ENCODE results near the gene PIK3CG.
"Not testable (repeated sequence)": the region's sequence is repeated elsewhere in the genome, so short reads cannot be mapped to it uniquely, and the experiment has no call there.

Gene PIK3CG
- total RNA-seq, result 48.9 to 54.5 reads per million in 2 donors

DNA sequence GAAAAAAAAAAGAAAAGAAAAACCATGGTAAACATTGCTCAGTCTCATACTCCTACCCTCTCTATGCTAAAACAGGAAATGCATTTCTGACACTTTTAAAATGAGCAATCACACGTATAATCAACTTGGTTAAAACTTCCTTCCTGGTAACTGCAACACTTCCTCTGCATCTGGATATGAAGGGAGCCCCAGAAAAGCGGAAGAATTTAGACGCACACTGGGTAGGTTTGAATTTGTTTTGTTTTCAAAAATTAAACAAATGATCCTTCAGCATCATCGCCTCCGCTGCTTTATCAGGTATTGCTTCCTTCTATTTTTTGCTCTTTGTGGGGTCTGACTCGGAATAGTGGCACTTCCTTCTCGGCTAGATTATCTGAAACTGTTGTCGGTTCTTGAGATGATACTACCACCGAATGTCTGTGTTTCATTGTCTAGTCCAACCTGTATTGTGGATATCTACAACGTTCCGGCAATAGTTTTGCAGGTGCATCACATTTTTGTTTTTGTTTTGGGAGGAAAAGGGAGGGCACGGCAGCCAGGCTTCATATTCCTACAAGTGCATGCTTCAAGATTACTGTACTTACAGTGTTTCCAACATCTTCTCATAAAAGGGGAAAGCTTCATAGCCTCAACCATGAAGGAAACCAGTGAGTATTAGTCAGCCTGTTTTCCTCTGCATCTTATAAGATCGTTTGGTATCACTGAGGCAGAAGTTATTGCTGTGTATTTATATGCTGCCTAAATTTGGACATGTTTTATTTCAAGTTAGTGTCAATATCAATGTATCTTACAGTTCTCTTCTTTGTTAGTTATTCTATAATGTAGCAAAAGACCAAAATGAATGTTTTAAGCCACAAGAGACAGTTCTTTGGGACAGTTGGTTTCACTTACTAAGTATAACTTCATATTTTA lies at the start of gene PIK3CG:
Gene PIK3CG, plus strand, starts transcription at position 153 of the 912 bp plus-strand sequence. CDS start 2,280 bp downstream, outside the sequence.
- peak in 2 of 5 experiments; percentile 65 to 89 for DNase-seq

DNA sequence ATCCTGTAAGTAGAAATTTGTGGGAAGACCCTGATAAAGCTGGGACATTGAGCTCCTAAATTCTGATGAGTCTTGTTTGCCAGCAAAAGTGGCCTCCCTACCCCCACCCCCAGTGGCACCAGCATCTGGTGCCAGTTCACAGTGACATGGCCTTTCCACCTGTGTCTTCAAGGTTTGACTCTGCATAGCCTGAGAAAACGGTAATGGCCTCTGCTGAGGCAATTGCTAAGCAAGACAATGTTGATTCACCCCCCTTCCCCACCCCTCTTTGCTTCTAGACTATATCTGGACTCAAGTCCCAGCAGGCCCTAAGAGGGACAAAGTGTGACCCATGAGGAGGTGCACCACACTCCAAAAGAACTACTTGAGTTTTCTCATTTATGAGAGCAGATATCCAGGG lies 48.0 kb upstream of the PIK3CG start:
- no peak for DNase-seq

DNA sequence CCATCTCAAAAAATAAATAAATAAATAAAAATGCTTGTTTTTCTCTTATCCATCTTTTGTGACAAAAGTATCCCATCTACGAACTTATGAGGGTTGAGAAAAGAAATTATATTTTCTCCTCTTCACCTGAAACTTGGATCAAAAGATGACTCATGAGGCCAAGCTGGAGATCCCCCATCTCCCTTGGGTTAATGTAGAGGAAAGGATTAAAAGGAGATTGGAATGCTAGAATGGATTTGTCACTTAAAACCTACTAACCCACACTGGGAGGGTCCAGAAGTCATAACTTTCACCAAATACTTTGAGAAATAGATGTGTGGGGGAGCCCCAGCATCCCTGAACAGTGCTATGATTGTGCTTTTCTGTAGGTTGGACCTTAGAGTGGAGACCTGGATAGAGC lies 46.3 kb upstream of the PIK3CG start:
- no peak for DNase-seq

DNA sequence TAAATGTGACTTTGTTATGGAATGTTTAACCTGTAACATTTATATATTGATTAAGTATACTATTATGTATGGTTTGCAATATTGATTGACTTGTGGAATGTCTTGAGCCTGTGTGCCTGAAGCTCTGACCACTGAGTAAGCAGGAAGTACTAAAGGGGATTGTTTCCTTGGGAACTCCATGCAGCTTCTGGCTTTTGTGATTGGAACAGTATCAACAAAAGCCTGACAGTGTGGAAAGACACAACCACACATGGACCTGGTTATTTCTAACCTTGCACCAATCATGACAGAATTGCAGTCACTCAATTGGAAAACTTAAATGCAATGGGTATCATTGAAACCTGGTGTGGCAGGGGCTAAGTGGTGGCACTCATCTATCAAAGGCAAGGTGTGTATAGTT lies 45.5 kb upstream of the PIK3CG start:
- no peak for DNase-seq

DNA sequence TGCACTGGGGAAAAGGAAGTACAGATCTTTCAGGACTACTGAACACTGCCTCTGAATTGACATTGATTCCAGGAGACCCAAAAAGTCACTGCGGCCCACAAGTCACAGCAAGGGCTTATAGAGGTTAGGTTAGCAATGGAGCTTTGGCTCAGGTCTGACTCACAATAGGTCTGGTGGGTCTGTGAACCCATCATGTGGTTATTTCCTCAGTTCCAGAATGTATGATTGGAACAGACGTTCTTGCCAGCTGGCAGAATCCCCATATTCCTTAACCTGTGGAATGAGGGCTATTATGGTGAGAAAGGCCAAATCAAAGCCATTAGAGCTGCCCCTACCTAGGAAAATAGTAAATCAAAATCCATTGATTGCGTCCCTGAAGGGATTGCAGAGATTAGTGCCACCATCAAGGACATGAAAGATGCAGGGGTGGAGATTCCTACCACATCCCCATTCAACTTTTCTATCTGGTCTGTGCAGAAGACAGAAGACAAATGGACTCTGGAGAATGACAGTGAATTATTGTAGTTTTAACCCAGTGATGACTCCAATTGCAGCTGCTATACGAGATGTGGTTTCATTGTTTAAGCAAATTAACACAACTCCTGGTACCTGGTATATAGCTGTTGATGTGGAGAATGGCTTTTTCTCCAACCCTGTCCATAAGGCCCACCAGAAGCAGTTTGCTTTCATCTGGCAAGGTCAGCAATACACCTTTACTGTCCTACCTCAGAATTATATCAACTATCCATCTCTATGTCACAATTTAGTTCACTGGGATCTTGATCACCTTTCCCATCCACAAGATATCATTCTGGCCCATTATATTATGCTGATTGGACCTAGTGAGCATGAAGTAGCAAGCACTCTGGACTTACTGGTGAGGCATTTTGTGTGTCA lies 44.5 kb upstream of the PIK3CG start:
- no peak for DNase-seq

DNA sequence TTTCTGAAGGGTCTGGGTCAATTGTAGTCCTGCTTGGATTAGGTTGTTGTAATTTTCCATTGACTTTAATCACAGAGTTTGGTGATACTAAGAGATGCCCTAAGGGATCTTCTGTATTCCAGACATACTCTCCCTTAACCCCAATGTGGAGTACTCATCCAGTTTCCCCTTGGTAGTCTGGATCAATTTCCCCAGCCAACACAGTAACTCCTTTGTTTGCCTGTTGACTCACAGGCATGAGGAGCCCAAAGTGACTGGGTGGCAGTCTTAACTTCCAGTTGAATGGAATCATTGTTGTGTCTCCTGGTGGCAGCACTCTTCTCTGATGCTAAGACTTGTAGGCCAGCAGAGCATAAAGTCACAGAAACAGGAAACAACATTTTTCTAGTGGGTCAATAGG lies 41.5 kb upstream of the PIK3CG start:
- DNase-seq, result no peak

DNA sequence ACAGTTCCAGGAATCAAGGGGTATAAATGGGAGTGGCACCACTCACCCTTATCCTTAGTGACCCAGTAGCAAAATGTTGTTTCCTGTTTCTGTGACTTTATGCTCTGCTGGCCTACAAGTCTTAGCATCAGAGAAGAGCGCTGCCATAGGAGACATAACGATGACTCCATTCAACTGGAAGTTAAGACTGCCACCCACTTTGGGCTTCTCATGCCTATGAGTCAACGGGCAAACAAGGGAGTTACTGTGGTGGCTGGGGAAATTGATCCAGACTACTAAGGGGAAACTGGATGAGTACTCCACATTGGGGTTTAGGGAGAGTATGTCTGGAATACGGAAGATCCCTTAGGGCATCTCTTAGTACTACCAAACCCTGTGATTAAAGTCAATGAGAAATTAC lies 40.6 kb upstream of the PIK3CG start:
- no peak for DNase-seq

DNA sequence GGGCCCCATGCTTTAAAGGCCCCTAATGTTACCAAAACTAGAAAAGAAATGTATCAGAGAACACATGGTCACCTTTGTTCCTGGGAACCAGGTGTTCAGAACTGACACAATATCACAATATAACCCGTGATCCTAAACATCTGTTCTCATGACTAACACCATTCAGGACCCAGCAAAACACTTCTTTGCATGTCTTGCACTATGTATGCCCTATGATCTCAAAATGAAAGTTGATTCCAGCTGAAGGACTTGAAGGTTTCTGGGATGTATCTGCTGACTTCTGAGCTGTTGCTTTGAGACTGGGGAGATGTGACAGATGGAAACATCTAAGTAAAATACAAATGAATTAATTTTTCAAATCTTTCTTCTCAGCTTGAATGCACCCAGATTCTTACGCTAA lies 37.5 kb upstream of the PIK3CG start:
- no peak for DNase-seq

DNA sequence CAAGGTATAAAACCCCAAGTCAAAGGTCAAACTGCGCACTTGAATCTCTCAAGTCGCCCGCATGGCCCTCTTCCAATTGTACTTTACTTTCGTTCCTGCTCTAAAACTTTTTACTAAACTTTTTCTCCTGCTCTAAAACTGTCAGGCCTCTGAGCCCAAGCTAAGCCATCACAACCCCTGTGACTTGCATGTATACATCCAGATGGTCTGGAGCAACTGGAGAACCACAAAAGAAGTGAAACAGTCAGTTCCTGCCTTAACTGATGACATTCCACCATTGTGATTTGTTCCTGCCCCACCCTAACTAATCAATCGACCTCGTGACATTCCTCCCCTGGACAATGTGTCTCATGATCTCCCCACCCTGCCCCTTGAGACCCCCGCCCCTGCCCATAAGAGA lies 35.6 kb upstream of the PIK3CG start:
- no peak for DNase-seq

DNA sequence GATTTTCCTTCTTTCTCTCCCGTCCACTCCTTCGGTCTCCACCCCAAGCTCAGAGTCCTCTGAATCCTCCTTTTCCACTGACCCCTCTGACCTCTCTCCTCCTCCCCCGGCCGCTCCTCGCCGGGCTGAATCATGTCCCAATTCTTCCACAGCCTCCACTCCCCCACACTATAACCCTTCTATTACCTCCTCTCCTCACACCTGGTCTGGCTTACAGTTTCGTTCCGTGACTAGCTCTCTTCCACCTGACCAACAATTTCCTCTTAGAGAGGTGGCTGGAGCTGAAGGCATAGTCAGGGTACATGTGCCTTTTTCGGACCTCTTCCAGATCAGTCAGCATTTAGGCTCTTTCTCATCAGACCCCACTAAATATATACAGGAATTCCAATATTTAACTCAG lies 34.2 kb upstream of the PIK3CG start:
- not testable (repeated sequence) for DNase-seq

DNA sequence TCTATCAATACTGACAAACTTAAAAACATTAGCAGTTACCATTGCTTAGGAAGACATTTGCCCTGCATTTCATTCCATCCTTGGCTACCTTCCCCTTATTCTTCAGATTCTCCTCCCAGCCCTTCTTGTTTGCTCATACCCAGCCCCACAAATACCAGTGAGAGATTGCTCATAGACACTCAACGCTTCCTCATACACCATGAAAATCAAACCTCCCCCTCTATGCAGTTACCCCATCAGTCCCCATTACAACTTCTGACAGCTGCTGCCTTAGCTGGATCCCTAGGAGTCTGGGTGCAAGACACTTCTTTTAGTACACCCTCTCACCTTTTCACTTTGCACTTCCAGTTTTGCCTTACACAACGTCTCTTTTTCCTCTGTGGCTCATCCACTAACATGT lies 28.3 kb upstream of the PIK3CG start:
- DNase-seq, result no peak

DNA sequence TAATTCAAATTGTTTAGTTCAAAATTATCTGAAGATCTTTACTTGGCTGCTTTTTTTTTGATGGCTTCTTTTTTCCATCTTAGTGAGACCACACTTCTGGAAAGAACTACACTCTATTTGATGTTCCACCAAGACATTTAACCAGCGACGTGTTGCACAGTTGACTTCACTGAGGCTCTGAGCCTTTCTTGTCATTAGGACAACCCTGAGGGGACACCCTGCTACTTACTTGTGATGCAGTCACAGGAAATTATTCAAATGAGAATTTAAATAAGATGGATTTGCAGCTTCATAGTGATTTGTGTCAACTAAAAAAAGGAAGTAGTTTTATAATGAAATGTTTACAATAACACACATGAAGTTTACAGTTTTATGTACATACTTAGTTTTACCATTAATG lies 25.6 kb upstream of the PIK3CG start:
- DNase-seq, result no peak

DNA sequence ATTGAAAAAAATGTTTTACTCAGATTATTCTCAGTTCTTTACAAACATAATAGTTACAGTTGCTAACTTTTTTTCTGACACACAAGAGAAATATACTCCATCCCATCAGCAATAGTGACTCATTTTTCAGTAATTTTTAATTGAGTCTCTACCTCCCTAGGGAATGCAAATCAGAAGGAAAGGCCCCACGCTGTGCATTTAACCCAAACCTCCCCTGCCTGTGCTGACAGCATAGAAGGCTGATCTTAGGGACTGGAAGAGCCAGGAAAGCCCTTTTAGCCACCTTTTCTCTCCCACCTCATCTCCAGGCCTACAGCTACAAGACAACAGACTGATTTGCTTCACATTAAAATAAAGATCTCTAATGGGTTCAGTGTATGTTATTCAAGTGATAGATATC lies 24.7 kb upstream of the PIK3CG start:
- no peak for DNase-seq

DNA sequence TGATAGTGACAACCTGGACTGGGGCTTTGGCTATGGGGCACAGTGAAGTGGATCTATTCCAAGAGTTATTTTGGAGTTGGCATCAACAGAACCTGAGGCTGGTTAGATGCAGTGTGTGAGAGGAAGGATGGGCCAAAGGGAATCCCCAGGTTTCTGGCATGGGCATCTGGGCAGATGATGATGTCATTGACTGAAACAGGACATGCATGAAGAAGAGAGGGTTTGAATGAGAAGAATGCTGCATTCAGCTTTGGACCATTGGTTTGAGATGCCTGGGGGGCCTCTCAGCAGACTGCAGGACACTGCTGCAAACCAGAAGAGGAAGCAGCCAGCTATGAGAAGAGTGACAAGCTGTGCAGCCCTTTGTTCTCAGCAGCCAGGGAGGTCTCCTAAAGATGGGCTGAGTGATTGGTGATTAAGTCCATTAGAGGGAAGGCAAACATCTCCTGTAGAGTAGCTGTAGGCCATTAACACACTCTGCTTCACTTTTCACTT lies 23.1 kb upstream of the PIK3CG start:
- no peak for DNase-seq

DNA sequence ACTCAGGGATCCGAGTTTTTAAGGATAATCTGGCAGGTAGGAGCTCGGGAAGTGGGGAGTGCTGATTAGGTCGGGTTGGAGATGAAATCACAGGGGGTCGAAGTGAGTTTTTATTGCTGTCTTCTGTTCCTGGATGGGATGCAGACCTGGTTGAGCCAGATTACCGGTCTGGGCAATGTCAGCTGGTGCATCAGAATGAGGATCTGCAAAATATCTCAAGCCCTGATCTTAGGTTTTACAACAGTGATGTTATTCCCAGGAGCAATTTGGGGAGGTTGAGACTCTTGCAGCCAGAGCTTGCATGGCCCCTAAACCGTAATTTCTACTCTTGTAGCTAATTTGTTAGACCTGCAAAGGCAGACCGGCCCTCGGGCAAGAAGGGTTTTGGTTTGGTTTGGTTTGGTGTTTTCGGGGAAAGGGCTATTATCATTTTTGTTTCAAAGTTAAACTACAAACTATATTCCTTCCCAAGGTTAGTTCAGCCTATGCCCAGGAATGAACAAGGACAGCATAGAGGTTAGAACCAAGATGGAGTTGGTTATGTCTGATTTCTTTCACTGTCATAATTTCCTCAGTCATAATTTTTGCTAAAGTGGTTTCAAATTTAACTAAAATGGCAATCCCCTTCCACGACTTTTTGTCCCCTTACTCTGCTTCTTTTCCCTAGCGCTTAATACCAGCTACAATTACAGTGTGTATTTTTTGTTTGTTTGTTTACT lies 20.6 kb upstream of the PIK3CG start:
- DNase-seq, result no peak

DNA sequence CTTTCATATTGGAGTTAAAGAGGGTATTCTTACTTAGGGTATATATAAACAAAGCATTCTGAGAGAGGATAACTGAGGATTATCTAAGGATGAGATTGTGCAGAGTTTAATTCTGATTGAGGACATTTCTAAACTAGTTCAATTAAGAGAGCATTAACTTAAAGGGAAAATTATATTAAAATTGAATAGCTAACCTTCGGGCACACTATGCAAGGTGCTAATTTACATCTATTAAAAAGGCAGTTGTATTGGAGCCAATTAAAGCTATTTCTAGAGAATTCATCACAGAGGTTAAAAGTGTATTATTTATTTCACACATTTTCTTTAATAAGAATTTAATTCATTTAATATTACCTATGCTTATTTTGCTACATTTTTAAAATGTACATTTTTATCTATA lies 17.0 kb upstream of the PIK3CG start:
- no peak for DNase-seq

DNA sequence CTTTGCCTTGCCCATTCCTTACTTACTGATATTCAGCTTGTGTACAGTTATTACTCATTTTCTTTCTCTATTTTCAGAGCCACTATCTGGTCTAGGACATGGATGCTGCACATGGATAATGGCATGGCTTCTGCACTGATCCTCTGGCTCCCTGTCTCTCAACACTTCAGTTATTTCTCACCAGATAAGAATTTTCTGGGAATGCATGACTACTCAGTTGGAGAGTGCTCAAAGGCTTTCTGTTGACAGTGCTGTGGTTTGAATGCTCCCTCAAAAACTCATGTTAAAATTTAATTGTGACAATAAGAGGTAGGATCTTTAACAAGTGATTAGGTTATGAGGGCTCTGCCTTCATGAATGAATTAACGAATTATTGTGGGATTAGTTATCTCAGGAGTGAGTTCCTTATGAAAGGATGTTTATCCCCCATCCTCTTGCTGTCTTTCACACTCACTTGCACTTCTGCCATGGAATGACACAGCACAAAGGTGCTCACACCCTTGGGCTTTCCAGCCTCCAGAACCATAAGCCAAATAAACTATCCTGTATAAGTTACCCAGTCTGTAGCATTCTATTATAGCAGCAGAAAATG lies 16.1 kb upstream of the PIK3CG start:
- no peak for DNase-seq

DNA sequence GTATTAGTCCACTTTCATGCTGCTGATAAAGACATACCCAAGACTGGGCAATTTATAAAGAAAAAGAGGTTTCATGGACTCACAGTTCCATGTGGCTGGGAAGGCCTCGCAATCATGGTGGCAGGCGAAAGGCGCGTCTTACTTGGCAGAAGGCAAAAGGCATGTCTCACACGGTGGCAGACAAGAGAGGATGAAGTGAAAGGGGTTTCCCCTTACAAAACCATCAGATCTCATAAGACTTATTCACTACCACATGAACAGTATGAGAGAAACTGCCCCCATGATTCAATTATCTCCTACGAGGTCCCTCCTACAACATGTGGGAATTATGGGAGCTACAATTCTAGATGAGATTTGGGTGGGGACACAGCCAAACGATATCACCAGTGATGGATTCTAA lies 13.4 kb upstream of the PIK3CG start:
- DNase-seq, result not testable (repeated sequence)

DNA sequence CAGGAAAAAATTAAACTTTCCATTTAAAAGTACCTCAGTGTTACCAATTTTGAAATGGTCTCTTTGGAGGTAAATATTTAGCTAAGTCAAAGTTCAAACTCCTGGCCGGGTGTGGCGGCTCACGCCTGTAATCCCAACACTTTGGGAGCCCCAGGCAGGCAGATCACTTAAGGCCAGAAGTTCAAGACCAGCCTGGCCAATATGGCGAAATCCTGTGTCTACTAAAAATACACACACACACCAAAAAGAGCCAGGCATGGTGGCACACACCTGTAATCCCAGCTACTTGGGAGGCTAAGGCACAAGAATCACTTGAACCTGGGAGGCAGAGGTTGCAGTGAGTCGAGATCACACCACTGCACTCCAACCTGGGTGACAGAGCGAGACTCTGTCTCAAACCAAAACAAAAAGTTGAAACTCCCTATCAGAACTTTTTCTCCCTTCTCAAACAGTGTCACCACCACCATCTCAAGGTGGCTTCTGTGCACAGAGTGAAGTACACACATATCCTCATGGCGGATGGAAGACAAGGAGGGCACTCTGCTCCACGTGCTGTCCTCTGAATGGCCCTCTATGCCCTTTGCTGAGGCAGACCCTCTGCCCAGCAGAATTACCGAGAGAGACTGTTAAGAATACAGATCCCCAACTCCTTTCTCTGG lies 11.7 kb upstream of the PIK3CG start:
- no peak for DNase-seq

DNA sequence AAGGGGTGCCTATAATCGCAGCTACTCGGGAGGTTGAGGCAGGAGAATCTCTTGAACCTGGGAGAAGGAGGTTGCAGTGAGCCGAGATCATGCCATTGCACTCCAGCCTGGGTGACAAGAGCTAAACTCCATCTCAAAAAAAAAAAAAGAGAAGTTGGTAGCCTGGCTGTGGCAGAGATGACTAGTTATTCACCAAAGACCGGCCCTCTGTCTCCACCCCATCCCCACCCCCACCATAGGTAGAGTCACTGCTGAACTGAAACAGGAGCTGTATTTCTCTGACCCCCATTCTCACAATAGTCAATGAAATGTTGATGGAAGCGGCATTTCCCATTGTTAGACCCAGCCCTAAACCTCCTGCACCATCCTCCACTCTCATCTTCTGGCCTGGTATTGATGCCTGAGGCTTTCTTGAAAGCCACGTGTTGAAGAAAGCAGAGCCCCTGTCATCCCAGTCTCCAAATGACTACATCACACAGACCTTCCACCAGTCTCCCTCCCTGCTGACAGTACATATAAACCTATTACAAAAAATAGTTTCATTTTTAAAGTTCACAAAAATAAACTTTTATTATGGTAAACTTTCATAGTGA lies 9.4 kb upstream of the PIK3CG start:
- DNase-seq, result peak in 1 of 5 experiments; percentile 15

All from T-helper 2 cell (primary cell).